Glomerular visceral epithelial cell (primary cell): ENCODE data around the gene KDM6B.
"Not testable (repeated sequence)": the region's sequence is repeated elsewhere in the genome, so short reads cannot be mapped to it uniquely, and the experiment has no call there.

ENCODE experiments used
- DNase-seq: peaks from one replicate; pipeline ENCODE4 v3.0.0-alpha.2; 2016; ENCODE audit errors: extremely low spot score

Gene KDM6B

DNA sequence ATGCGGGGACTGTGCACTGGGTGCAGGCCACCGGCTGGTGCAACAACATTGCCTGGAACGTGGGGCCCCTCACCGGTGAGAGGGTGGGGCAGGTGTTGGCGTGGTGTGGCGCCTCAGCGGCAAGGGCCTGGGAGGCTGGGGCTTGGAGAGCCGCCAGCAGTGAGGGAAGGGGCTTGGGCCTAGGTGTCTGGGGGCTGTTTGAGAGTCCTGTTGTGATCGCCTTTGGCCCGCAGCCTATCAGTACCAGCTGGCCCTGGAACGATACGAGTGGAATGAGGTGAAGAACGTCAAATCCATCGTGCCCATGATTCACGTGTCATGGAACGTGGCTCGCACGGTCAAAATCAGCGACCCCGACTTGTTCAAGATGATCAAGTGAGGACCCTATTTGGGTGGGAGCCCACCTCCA is 18.2 kb downstream of the KDM6B start:
- no peak for DNase-seq

DNA sequence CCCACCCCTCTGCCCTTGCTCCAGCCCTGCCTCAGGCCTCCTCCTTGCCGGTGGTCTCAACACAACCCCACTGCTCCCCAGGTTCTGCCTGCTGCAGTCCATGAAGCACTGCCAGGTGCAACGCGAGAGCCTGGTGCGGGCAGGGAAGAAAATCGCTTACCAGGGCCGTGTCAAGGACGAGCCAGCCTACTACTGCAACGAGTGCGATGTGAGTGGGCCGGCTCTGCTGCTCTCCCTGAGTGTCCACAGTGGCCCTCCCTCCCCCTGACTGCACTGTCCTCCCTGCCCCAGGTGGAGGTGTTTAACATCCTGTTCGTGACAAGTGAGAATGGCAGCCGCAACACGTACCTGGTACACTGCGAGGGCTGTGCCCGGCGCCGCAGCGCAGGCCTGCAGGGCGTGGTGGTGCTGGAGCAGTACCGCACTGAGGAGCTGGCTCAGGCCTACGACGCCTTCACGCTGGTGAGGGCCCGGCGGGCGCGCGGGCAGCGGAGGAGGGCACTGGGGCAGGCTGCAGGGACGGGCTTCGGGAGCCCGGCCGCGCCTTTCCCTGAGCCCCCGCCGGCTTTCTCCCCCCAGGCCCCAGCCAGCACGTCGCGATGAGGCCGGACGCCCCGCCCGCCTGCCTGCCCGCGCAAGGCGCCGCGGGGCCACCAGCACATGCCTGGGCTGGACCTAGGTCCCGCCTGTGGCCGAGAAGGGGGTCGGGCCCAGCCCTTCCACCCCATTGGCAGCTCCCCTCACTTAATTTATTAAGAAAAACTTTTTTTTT is 19.1 kb downstream of the KDM6B start:
- DNase-seq: no peak

DNA sequence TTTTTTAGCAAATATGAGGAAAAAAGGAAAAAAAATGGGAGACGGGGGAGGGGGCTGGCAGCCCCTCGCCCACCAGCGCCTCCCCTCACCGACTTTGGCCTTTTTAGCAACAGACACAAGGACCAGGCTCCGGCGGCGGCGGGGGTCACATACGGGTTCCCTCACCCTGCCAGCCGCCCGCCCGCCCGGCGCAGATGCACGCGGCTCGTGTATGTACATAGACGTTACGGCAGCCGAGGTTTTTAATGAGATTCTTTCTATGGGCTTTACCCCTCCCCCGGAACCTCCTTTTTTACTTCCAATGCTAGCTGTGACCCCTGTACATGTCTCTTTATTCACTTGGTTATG is 19.6 kb downstream of the KDM6B start:
- DNase-seq: no peak

DNA sequence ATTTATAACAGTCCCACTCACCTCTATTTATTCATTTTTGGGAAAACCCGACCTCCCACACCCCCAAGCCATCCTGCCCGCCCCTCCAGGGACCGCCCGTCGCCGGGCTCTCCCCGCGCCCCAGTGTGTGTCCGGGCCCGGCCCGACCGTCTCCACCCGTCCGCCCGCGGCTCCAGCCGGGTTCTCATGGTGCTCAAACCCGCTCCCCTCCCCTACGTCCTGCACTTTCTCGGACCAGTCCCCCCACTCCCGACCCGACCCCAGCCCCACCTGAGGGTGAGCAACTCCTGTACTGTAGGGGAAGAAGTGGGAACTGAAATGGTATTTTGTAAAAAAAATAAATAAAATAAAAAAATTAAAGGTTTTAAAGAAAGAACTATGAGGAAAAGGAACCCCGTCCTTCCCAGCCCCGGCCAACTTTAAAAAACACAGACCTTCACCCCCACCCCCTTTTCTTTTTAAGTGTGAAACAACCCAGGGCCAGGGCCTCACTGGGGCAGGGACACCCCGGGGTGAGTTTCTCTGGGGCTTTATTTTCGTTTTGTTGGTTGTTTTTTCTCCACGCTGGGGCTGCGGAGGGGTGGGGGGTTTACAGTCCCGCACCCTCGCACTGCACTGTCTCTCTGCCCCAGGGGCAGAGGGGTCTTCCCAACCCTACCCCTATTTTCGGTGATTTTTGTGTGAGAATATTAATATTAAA is 20.2 kb downstream of the KDM6B start:
- no peak for DNase-seq

DNA sequence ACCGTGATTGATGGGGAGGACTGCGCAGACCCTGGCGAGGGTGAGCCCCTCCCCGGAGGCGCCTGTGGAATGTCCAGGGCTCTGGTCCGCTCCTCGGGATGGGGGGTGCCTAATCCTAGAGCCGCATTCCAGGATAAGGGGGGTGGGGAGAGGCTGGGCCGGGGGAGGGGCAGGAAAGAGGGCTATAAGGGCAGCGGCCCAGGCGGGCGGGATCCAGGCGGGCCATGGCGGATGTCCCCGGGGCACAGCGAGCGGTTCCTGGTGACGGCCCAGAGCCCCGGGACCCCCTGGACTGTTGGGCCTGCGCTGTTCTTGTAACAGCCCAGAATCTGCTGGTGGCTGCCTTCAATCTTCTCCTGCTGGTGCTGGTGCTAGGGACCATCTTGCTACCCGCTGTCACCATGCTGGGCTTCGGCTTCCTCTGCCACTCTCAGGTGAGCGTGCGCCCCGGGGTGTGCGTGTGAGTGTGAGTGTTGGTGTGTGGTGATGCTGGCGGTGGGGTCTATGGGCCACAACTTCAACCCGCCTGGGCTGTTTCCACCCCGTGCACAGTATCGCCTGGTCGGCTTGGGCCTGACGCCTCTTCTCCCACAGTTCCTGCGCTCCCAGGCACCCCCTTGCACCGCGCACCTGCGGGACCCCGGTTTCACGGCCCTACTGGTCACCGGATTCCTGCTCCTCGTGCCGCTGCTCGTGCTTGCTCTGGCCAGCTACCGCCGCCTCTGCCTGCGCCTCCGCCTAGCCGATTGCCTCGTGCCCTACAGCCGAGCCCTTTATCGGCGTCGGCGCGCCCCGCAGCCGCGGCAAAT is 21.0 kb downstream of the KDM6B start, which contains the start of gene TMEM88:
Gene TMEM88 (plus strand): TSS at position 216 of the 809 bp plus-strand sequence. CDS start 9 bp downstream, at position 225.
- DNase-seq: no peak

DNA sequence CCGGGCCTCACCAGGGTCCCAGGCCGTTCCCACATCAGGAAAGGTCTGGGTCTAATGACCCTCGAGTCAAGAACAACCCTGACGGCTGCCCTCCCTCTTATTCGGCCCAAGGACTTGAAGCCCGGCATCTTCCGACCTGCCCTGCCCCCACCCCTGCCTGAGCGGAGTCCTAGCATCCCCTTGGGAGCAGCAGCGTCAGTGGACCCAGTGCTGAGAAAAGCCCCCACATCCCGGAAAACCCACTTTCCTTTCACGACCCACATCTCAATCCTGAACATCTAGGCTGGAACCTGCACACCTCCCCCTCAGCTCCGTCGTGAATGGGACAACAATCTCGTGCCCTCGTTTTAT is 21.6 kb downstream of the KDM6B start:
- no peak for DNase-seq

DNA sequence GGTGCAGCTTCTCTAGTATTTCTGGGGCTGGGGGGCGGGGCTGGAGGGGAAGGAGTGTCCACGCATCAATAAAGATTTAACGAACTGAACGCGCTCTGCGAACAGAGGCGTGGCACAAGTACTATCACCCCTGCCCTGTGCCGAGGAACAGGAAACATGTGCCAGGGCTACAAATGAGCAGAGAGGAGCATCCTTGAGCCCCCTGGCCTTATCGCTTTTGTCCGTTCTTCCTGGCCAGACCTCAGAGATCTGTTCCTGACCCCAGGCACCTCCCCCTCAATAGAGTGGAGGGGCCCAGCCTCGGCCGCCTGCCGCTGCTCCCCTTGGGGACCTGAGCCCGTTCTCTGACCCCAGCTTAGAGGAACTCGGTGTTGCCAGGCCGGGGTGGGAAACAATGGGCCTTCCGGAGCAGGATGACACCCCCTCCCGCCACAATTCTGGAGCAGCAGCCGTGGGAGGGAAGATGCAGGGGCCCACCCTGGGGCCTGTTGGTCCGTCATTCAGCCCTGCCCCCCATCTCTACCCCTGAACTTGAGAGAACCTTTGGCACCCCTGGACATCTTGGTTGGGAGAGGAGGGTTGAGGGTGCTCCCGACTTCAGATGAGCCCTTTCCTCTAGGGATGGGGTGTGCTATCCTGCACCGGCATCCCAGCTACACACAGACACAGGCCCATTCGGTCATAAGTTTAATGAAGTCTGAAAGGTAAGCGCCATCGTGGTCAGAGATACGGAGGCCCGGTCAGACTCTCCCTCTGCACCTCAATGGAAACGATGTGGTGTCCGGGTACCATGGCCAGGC is 22.2 kb downstream of the KDM6B start:
- DNase-seq: no peak

DNA sequence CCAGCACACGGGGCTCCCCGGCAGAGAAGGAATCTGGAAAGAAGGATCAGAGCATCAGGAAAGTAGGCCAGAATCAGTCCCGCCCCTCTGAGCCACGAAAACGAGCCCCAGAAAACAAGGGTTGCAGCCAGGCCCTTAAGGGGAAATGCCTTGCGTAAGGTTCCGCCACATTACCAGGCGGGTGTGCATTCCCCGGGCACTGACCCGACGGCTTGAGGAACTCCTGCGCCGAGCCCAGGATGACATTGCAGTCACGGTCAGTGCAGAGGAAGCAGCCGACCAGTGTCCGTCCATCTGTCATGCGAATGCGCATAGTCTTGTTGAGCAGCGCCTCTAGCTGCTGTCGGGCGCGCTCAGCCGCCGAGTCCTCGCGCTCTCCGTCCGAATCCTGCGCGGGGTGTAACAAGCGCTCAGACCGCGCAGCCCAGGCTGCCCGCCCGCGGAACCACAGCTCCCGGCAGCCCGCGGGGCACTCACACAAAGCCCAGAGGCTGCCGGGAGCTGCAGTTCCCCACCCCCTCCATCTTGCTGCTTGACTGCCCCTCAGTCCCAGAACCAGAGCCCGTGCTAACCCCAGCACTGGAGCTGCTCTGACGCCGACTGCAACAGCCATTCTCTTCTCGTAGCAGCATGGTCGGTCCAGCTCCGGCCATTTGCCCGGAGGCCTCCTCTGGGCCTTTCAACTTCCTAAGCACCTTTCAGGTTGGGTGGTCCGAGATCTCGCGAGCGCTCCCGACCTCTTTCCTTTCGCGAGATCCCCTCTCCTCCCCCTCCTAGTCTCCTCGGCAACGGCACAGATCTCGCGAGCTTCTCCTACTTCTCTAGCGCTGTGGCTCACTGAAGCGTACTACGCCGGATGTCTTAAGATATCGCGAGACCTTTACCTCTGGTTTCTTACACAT is 23.0 kb downstream of the KDM6B start, which contains the start of gene NAA38:
Gene NAA38 (minus strand): TSS at position 749 of the 902 bp plus-strand sequence. CDS start 96 bp downstream, at position 653.
- peak; percentile 99 for DNase-seq

DNA sequence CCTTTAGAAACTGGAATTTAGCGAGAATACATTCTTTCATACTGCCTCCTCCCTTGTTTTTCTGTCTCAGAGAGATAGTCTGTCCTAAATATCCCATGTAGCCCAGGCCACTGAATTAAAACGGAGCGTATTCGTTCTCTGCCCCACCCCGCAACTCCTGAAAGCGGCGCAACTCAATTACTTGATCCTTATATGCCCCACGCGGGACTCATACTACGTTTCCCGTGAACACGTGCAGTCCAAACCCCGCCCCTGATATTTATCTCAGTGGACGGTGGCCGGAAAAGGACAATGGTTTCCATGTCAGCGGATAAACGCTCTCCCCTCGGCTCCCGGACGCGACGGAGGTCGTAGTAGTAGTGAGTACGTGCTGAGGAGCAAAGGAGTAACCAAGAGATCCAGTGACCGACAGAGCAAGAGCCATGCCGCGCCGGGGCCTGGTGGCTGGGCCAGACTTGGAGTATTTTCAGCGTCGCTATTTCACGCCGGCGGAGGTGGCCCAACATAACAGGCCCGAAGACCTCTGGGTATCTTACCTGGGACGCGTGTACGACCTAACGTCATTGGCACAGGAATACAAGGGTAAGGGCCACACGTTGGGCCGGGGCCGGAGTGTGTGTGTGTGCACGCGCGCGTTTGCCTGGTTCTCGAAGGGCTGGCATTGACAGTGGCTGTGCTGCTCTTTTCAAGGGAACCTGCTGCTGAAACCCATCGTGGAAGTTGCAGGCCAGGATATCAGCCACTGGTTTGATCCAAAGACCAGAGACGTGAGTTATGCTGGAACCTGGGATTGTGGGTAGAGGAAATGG is 23.9 kb downstream of the KDM6B start, which contains the start of gene CYB5D1:
Gene CYB5D1 (plus strand): TSS at position 291 of the 809 bp plus-strand sequence. CDS start 132 bp downstream, at position 423.
- DNase-seq: peak; percentile 91

DNA sequence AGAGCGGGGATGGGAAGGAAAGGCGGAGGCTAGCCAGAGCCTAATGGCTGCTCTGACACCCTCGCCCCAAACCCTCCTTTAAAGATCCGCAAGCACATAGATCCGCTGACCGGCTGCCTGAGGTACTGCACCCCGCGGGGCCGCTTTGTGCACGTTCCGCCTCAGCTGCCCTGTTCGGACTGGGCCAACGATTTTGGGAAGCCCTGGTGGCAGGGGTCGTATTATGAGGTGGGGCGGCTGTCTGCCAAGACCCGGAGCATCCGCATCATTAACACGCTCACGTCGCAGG is 24.4 kb downstream of the KDM6B start:
- DNase-seq: peak; percentile 57

DNA sequence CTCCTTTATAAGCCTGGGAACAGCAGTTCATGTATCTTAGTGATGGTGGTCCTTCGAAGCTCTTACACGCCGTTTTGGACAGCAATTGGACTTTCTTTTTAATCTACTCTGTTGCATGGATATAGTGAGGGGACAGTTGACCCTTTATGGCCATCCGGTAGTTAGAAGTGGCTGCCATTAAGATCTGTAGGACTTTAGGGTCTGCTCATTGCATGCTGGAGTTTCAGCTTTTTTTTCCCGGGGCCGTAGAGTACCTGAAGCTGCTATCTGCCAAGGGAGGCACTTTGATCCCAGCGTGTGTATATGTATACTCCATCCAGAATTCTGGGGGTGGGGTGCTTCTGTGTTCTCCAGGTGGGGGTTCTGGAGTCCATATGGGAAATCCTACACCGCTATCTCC is 25.0 kb downstream of the KDM6B start:
- no peak for DNase-seq

DNA sequence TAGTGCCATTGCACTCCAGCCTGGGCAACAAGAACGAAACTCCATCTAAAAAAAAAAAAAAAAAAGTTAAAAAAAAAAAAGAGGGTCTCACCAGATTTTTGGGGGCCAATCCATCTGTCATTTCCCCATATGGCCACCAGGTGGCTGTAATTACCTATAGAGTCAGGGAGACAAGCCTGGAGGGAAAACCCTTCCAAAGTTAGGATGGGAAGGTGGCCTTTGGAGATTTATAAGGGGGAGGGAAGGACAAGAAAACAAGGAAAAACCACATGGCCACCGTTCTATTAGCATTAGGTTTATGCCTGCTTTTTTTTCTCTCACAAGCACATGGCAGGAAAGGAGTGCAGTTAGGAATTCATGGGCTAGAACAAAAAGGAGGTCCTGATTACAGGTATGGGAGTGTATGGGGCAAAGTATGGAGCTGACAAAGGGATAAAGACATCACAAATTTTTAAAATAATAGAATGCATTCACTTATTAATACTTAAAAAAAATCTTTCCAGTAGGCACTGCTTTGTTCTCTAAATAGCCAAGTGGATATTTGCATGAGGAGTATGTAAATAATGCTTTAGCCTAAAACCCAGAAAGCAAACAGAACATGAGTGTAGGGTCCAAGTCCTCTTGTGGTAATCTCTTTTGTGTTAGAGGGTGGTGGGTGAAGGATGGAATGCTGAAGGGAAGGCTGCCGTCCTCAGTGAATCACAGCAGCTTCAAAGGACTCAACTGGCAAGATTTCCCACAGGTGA is 28.8 kb downstream of the KDM6B start:
- DNase-seq: peak; percentile 49

DNA sequence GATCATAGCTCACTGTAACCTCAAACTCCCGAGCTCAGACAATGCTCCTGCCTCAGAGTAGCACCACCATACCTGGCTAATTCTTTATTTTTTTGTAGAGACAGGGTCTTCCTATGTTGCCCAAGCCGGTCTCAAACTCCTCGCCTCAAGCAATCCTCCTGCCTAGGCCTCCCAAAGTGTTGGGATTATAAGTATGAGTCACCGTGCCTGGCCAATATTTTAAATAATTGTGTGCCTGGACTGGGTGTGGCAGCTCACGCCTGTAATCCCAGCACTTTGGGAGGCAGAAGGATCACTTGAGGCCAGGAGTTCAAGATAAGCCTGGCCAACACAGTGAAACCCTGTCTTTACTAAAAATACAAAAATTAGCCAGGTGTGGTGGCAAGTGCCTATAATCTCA is 30.4 kb downstream of the KDM6B start:
- DNase-seq: not testable (repeated sequence)

DNA sequence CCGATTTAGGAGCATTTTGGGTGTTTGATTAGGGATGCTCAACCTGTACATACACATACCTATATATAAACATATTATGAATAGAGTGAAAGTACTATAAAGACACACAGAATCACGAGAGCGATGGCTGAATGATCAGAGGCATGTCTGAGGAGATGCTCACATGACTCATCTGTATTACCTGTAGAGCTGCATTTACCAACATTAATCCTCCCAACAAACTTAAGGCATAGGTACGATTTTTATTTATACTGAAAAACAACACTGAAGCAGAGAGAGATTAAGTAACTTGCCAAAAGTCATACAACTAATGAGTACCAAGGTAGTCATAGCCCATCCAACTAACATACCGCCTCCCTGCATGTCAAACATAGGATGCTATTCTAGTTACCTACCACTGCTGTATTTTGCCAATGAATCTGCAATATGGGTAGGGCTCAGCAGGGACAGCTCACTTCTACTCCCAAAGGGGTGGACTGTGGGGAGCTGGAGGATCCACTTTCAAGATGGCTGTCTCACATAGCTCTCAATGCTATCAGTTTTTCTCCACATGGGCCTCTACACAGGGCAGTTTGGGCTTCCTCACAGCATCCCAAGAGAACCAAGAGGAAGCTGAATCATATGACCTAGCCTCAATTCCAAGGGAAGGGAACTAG is 31.1 kb downstream of the KDM6B start:
- no peak for DNase-seq

DNA sequence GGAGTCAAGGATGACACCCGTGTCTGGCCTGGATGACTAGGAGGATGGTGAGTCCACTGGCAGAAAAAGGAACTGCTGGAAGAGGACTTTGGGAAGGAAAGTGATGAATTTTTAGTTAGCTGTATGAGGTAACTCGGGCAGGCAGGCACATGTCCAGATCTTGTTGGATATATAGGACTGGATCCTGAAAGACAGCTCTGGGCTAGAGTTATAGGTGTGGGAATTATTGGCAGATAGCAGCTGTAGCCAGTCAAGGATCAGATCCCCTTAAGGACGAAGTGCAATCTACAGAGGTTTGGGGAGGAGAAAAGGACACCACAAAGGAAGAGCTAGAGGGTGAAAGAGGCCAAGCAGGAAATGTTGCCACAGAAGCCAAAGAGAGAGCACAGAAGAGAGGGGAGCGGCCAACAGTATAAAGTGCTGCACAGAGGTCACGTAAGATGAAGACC is 33.9 kb downstream of the KDM6B start:
- DNase-seq: no peak

DNA sequence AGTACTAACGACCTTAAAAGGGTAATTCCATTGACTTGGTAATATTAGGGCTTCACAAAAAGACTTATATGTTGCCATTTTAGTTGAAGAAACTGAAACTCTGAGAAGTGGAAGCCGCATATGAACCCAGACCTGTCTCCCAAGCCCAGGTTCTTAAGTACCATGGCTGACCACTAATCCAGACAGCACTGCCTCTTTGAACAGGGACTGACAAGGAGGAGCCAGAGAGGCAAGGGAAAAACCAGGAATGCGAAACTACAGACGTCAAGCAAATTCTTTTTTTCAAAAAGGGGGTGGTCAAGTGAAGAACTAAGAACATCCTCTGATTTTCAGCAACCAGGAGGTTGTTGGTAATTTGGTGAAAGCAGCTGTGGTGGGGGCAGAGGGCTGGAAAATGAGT is 39.0 kb downstream of the KDM6B start:
- no peak for DNase-seq

DNA sequence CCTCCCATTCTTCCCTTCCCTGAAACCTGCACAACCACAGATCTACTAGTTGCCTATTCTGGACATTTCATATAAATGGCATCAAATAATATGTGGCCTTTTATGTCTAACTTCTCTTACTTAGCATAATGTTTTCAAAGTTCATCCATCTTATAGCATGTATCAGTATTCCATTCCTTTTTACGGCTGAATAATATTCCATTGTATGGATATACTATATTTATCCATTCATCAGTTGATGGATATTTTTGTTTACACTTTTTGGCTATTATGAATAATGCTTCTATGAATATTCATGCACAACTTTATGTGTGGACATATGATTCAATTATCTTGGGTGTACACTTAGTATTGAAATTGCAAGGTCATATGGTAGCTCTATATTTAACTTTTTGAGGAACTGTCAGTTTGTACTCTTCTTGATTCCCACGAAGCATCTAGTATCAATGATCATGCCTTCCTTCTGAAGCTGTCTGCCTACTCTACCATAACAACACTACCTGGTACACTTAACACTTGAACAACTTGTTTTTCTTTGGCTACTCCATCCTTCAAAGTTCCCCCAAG is 41.9 kb downstream of the KDM6B start:
- DNase-seq: no peak

DNA sequence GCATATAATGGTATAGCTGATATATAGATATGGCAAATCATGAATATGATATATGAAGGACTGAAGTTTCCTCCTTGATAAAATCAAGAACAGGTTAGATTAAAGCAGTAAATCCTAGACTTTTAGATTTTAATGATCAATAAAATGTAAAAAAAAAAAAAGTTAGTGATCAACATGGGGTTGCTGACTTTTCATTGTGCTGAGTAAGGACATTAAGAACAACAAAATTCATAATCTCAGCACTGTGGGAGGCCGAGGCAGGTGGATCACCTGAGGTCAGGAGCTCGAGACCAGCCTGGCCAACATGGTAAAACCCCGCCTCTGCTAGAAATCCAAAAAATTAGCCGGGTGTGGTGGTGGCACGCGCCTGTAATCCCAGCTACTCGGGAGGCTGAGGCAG is 44.2 kb downstream of the KDM6B start:
- no peak for DNase-seq
